Lung (tissue), 12 donors: ENCODE data around the gene ARAP1. TPM values are rescaled to one million over a fixed set of nuclear protein-coding genes. Genes with fewer than 3 reads are reported as not detected.

Source experiments
- ATAC-seq: fragments of 200-7000 bp; cut with Tn5 transposase; one replicate; pipeline ENCODE4 v1.9.1; 2020; ENCODE audit warnings: moderate number of reproducible peaks; ENCODE audit not compliant: insufficient read depth, low FRiP score
- DNase-seq, 3 donors: peaks; one replicate each; pipeline ENCODE4 v3.0.0-alpha.2; 2013 to 2017
- H3K27ac ChIP-seq, 2 donors: one replicate each; pipeline ENCODE4 v1.5.1; 2013; ENCODE audit warnings: mild to moderate bottlenecking in 2 of 2, moderate library complexity in 2 of 2, control low read depth in 1 of 2, inconsistent platforms in 1 of 2, low read depth in 1 of 2, low read length in 1 of 2
- H3K27me3 ChIP-seq, 3 donors: one replicate each; pipeline ENCODE4 v1.5.1; 2013; ENCODE audit warnings: low read length in 2 of 3; ENCODE audit not compliant: control insufficient read depth in 3 of 3, insufficient read depth in 3 of 3
- H3K36me3 ChIP-seq, 4 donors: one replicate each; pipeline ENCODE4 v1.5.1; 2013; ENCODE audit warnings: low read length in 4 of 4, mild to moderate bottlenecking in 1 of 4, moderate library complexity in 1 of 4; ENCODE audit not compliant: control insufficient read depth in 4 of 4, insufficient read depth in 4 of 4
- H3K4me1 ChIP-seq, 5 donors: one replicate each; pipeline ENCODE4 v1.5.1; 2013; ENCODE audit warnings: low read length in 5 of 5, mild to moderate bottlenecking in 2 of 5, moderate library complexity in 1 of 5; ENCODE audit not compliant: control insufficient read depth in 5 of 5, insufficient read depth in 5 of 5
- H3K4me3 ChIP-seq: one replicate; pipeline ENCODE4 v1.5.1; 2013; ENCODE audit warnings: mild to moderate bottlenecking, control low read depth, moderate library complexity
- H3K9ac ChIP-seq, 2 donors: one replicate each; pipeline ENCODE4 v1.5.1; 2013; ENCODE audit warnings: low read length in 2 of 2, control low read depth in 1 of 2; ENCODE audit not compliant: insufficient read depth in 1 of 2
- H3K9me3 ChIP-seq, 4 donors: one replicate each; pipeline ENCODE4 v1.5.1; 2013; ENCODE audit warnings: low read length in 3 of 4, mild to moderate bottlenecking in 1 of 4, moderate library complexity in 1 of 4; ENCODE audit not compliant: control insufficient read depth in 4 of 4, insufficient read depth in 3 of 4
- CTCF ChIP-seq: IDR thresholded peaks from 2 replicates; pipeline ENCODE4 v1.5.1; 2012; ENCODE audit warnings: mild to moderate bottlenecking; ENCODE audit errors: control extremely low read depth, extremely low read depth
- WGBS, 2 donors: extraction: QIAGEN DNeasy Blood & Tissue Kit; methylation state at CpG; one replicate each; pipeline ENCODE4 v1.1.7; 2013; 5-methylcytosine and 5-hydroxymethylcytosine counted together
- polyA plus RNA-seq, 2 donors: library from polyadenylated mRNA; stranded (reverse); fragments of 200-250 nt; gene quantifications; one replicate each; pipeline ENCODE4 v1.2.1, GENCODE V29; 2013
- total RNA-seq, 2 donors: library from RNA; depleted of rRNA in 1 of 2; stranded (reverse); fragments of >200 nt in 1 of 2; gene quantifications; one replicate each; pipeline ENCODE4 v1.2.1, GENCODE V29; 2014 to 2021
- donor health status: control.
- donor health status: control.
- donor health status: Bipolar disorder and iron deficiency.
- donor health status: healthy.
- donor health status: DM: yes; HTN: yes; CAD: no.

The ARAP1 gene
- total and polyA plus RNA-seq, 4 donors = 134 to 218 (median 173) TPM

GRCh38 chr11:72730243-72730642, 22.0 kb downstream of the ARAP1 start:
- DNase-seq (no peak), ATAC-seq (no peak)
- Histone ChIP-seq H3K27me3 (no peaks in the 10 kb centered on the region), H3K27ac (no peak overlapping the region), H3K4me1 (peaks cover 0 to 27% (median 5%) of the 10 kb centered on the region in 5 donors), H3K9ac (no peak overlapping the region), H3K9me3 (peaks cover 0 to 3% (median 1%) of the 10 kb centered on the region in 4 donors), H3K4me3 (no peak overlapping the region), H3K36me3 (peaks cover 0 to 21% (median 0%) of the 10 kb centered on the region in 4 donors)
- 78 to 96% methylated on average over 5 of the region's 5 CpGs for WGBS, 2 donors
- no peak for TF ChIP-seq CTCF

- WGBS, 2 donors = 49 to 62% methylated on average over 4 of the region's 4 CpGs
- H3K9me3 ChIP-seq = peaks cover 0 to 3% (median 1%) of the 10 kb centered on the region in 4 donors
- ATAC-seq (no peak), DNase-seq (peak in 1 of 3 donors; percentile 12)
- H3K27me3 ChIP-seq = no peaks in the 10 kb centered on the region
- no peak for TF ChIP-seq CTCF
- H3K4me1 ChIP-seq = peaks cover 0 to 34% (median 8%) of the 10 kb centered on the region in 5 donors
- H3K27ac ChIP-seq = peak overlapping the region in 1 of 2 donors; percentile 8
- no peak overlapping the region for H3K9ac ChIP-seq
- no peak overlapping the region for H3K4me3 ChIP-seq
- peaks cover 0 to 20% (median 0%) of the 10 kb centered on the region in 4 donors for H3K36me3 ChIP-seq
Observed at GRCh38 chr11:72727521-72727920, 24.7 kb downstream of the ARAP1 start.

GRCh38 chr11:72726266-72727220, 25.7 kb downstream of the ARAP1 start:
- H3K36me3 ChIP-seq = peaks cover 0 to 15% (median 0%) of the 10 kb centered on the region in 4 donors
- no peak for ATAC-seq
- H3K27ac ChIP-seq = no peak overlapping the region
- no peak for TF ChIP-seq CTCF
- H3K9ac ChIP-seq = no peak overlapping the region
- 90 to 92% methylated on average over 35 to 40 of the region's 40 CpGs for WGBS, 2 donors
- H3K27me3 ChIP-seq = no peaks in the 10 kb centered on the region
- H3K4me3 ChIP-seq = no peak overlapping the region
- H3K9me3 ChIP-seq = peaks cover 0 to 3% (median 1%) of the 10 kb centered on the region in 4 donors
- DNase-seq = no peak
- peaks cover 0 to 35% (median 5%) of the 10 kb centered on the region in 5 donors for H3K4me1 ChIP-seq
